GM12878 (cell line): Measurements from ENCODE around the gene SEBOX.

Experiments
- EP300 ChIP-seq, 2 experiments: fragments of 150-350 bp in 1 of 2; IDR thresholded peaks; 2 replicates each; pipeline ENCODE4 v1.6.1; 2011 to 2012; ENCODE audit warnings: low read depth in 2 of 2, low read length in 2 of 2, borderline replicate concordance in 1 of 2, improper control_type of control experiment in 1 of 2, inconsistent platforms in 1 of 2; ENCODE audit not compliant: control insufficient read depth in 1 of 2
- TF ChIP-seq, protein P1 (sequence below), 3 experiments: IDR thresholded peaks in 2 of 3; conservative IDR thresholded peaks in 1 of 3; 2 replicates each; pipeline ENCODE4 v1.5.1; 2011; ENCODE audit warnings: low read depth in 3 of 3, low read length in 3 of 3, mild to moderate bottlenecking in 3 of 3, control low read depth in 2 of 3, moderate library complexity in 2 of 3, inconsistent platforms in 1 of 3, mixed read lengths in 1 of 3; ENCODE audit not compliant: control insufficient read depth in 2 of 3, insufficient read depth in 1 of 3; ENCODE audit errors: extremely low read depth in 1 of 3
- TF ChIP-seq, protein P2 (sequence below): IDR thresholded peaks from 2 replicates; pipeline ENCODE4 v1.6.1; 2012; ENCODE audit warnings: low read depth, low read length, improper control_type of control experiment

GRCh38 chr17:28325211-28325610 is 39.8 kb downstream of the SEBOX start:
- TF ChIP-seq, protein P1, sequence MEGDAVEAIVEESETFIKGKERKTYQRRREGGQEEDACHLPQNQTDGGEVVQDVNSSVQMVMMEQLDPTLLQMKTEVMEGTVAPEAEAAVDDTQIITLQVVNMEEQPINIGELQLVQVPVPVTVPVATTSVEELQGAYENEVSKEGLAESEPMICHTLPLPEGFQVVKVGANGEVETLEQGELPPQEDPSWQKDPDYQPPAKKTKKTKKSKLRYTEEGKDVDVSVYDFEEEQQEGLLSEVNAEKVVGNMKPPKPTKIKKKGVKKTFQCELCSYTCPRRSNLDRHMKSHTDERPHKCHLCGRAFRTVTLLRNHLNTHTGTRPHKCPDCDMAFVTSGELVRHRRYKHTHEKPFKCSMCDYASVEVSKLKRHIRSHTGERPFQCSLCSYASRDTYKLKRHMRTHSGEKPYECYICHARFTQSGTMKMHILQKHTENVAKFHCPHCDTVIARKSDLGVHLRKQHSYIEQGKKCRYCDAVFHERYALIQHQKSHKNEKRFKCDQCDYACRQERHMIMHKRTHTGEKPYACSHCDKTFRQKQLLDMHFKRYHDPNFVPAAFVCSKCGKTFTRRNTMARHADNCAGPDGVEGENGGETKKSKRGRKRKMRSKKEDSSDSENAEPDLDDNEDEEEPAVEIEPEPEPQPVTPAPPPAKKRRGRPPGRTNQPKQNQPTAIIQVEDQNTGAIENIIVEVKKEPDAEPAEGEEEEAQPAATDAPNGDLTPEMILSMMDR (IDR thresholded peaks at IDR 0.05 in 2 of 3, conservative IDR thresholded peaks at IDR 0.05 in 1 of 3; ENCODE audit: control insufficient read depth in 2 of 3, extremely low read depth in 1 of 3, insufficient read depth in 1 of 3, low read depth in 3 of 3, low read length in 3 of 3): no peak
- TF ChIP-seq, protein P2, sequence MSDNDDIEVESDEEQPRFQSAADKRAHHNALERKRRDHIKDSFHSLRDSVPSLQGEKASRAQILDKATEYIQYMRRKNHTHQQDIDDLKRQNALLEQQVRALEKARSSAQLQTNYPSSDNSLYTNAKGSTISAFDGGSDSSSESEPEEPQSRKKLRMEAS: no peak
- TF ChIP-seq EP300 (IDR thresholded peaks at IDR 0.05; ENCODE audit: borderline replicate concordance in 1 of 2, control insufficient read depth in 1 of 2, low read depth in 2 of 2, low read length in 2 of 2): no peak
